ENCODE results near the gene CSNK2A1.

- TF ChIP-seq, protein P1, sequence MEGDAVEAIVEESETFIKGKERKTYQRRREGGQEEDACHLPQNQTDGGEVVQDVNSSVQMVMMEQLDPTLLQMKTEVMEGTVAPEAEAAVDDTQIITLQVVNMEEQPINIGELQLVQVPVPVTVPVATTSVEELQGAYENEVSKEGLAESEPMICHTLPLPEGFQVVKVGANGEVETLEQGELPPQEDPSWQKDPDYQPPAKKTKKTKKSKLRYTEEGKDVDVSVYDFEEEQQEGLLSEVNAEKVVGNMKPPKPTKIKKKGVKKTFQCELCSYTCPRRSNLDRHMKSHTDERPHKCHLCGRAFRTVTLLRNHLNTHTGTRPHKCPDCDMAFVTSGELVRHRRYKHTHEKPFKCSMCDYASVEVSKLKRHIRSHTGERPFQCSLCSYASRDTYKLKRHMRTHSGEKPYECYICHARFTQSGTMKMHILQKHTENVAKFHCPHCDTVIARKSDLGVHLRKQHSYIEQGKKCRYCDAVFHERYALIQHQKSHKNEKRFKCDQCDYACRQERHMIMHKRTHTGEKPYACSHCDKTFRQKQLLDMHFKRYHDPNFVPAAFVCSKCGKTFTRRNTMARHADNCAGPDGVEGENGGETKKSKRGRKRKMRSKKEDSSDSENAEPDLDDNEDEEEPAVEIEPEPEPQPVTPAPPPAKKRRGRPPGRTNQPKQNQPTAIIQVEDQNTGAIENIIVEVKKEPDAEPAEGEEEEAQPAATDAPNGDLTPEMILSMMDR (conservative IDR thresholded peaks at IDR 0.05 in 1 of 2, IDR thresholded peaks at IDR 0.05 in 1 of 2; ENCODE audit: extremely low read depth in 1 of 2, insufficient read depth in 1 of 2, low read depth in 1 of 2, low read length in 2 of 2): no peak
- TF ChIP-seq EZH2 (IDR thresholded peaks at IDR 0.05; ENCODE audit: borderline replicate concordance, low read length): no peak
Observed at GRCh38 chr20:568097-568652, 24.6 kb upstream of the CSNK2A1 start.

Measured in mammary epithelial cell (primary cell).